Measurements from ENCODE around the gene SHC2.
"Not testable (repeated sequence)": the region's sequence is repeated elsewhere in the genome, so short reads cannot be mapped to it uniquely, and the experiment has no call there.

SHC2 gene

DNA sequence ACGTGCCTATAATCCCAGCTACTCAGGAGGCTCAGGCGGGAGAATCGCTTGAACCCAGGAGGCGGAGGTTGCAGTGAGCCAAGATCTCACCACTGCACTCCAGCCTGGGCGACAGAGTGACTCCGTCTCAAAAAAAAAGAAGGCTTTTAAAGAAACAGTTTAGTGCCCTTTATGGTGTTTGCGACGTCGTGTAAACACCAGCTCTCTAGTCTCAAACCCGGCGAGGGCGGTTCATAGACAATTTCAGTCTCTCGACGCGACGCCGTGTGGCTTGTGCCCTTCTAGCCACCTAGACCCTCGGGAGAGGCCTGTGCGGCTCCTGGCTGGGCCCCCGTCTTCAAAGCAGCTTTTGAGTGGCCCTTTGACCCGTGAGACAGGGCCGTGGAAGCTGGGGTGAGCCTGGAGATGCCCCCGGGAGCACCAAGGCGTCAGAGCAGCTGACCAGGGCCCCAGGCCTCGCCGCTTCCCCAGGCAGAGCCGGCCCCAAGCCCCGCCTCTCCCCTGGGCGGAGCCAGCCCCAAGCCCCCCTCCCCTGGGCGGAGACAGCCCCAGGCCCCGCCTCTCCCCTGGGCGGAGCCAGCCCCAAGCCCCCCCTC is 30.4 kb upstream of the SHC2 start:
- no peak for DNase-seq

DNA sequence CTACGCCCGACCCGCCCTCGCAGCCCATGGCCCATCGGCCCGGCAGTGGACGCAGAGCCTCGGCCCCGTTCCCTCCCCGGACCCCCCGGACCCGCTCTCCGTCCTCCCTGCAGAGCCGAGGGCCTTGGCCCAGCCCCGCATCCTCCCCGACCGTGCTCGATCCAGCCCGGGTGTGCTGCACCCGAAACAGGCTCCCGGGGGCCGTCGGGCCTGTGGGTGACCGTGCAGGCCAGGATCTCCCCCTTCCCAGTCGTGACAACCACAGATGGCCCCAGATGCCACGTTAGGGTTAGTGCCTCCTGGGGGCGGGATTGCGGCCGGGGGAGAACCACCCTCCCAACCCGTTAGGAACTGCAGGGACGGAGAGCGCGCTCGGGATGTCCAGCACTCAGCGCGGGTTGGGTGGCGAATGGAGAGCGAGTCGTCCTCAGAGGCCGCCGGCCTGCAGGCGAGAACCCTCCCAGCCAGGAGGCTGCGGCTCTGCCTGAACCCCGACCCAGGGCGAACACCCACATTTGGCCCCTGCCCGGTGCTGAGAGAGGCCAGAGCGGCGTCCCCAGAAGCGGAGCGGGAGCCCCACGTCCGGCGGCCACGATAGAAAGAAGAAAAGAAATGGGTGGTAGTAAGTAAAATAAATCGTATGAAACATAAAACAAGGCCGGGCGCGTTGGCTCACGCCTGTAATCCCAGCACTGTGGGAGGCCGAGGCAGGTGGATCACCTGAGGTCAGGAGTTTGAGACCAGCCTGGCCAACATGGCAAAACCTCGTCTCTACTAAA is 28.8 kb upstream of the SHC2 start:
- DNase-seq: peak; percentile 65

DNA sequence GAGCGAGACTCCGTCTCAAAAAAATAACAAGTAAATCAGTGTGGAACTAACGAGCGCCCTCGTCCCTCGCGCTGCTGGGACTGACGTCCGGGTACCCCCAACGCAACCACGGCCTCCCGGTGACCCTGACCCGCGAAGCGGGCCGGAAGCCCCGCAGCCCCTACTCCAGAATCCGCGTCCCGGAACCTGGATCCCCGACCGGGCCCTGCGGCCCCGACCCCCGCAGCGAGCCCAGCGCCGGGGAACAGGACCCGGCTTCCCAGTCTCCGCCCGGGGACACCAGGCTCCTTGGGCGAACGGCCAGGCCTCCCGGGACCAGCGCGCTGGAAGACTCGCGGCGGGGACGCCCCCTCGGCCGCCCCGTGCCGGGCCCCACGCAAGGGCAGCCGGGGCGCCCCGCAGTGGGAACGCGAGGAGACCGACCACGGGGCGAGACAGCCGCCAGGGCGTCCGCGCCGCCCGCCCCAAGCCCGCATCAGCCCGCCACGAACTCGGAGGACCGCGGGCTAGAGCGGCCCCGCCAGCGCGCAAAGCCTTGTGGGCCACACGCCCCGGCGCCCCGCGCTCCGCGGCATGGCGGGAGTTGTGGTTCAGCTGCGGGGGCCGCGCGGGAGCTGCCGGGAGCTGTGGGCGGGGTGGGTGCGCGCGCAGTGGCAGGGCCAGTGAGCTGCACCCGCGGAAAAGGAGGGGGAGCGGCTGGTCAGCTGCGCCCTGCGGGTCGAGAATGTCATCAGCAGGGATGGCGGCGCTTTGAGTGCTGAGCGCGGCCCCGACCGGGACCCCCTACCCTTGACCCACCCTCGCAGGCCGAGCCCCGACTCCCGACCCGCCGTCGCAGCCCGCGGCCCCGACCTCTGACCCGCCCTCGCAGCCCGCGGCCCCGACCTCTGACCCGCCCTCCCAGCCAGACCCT is 27.9 kb upstream of the SHC2 start:
- DNase-seq: peak; percentile 97

DNA sequence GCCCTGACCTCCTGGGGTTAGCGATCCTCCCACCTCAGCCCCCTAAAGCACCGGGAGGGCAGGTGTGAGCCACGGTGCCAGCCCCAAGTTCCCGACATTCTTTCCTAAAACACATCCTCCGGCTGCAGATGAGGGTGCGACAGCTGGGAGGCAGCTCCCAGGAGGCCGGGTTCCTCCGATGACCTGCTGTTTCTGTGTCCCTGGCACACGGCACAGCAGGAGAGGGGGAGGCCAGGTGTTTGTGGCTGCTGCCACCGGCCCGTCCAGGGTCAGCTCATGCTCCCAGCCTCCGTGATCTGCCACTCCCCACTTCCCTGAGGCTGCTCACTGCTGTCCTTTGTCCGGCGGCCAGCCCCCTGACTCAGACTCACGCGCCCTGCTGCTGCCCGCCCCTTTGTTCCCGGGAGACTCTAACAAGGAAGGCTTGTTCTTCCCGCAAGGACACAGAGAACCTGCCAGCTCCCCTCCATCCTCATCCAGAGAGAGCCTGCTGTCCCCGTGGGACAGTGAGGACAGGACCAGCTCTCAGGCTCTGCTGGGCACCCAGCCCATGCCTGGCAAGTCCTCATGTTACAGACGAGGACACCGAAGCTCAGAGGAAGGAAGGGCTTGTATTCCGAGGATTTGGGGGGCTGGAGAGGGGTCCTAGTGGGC is 24.9 kb upstream of the SHC2 start:
- no peak for DNase-seq

DNA sequence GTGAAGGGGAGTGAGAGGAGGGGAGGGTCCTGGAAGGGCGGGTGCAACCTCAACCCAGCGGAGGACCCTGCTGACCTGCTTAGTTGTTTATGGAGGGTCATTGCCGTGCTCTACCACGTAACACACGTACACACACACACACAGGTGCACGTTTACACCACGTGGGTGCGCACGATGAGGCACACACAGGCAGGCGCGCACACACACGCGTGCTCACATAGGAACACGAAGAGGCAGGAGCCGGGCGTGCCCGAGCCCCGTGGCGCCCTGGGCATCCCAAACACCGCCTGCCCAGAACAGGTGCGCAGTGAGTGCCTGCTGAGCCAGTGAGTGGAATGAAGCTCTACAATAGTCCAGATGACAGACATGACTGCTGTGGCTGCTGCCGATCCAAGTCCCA is 24.2 kb upstream of the SHC2 start:
- DNase-seq: no peak

DNA sequence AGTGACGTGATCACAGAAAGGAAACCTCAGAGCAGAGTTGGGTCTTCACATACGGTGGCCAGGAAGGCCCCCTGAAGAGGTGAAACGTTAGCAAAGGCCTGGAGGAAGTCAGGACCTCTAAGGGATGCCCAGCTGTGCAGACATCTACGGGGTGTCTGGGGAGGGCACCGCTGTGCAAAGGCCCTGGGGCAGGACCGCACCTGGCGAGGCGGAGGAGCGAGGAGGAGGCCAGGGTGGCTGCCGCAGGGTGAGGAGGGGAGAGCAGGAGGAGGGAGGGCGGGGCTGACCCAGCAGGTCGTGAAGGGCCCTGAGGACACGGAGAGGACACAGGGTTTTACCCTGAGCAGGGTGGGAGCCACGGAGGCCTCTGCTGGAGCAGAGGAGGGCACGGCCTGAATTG is 23.7 kb upstream of the SHC2 start:
- no peak for DNase-seq

DNA sequence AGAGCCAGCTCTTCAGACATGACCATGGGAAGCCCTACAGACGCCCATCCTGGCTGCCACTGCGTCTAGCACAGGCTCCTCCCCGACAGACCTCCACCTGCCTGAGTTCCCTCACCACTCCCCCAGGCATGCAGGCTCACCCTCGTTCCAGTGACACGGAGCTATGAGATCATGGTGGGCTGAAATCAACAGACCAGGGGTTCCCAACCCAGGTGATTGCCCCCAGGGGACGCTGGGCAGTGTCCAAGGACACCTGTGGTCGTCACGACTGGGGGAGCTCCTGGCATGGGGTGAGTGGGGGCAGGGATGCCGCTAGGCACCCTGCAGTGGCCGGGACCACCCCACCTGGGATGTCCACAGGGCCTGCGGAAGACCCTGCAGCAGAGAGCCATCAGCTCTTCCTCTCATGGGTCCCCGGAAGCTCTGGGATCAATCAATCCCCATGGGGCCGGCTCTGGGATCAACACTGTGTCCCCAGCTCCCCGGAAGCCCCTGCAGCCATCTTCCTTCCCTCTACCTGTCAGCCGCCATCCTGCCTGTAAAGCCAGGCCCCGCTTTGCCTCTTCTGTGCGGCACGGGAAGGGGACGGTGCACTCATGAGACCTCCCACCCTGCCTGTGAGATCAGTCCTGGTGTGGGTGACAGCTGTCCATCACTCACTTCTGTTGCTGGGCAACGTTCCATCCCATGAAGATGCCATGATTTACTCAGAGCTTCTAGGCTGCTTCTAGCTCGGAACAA is 22.7 kb upstream of the SHC2 start:
- no peak for DNase-seq

DNA sequence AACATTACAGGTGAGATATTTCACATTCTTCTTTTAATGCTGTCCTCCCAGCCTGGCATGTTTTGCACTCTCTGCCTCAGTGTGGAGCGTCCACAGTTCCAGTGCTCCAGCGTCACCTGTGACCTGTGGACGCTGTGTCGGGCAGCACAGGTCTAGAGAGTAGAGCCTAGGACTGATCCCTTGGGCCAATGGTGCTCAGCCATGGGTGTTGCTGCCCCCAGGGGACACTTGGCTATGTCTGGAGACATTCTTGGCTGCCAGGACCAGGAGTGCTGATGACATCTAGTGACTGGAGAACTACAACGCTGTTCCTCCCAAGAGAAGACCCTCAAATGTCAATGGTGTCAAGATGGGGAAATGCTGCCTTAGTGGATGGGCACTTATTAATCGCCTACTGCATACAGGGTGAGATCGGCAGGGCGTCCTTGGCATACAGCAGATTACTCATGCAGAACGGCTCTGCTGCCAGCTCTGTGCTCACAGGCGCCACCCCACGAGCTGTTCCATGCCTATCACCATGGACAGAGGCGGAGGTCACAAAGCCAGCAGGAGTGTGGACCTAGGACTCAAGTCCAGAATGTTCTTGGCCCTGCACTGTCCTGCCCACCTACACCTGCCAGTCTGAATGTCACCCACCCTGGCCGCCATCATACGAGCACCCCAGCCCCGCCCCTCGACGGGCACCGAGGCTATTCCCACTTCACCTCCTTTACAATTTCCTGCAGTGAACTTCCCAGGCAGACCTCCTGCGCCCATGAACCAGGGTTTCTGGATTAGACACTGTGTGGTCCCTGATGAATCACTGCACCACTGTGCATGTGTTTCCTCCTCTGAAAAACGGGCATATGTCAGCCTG is 21.6 kb upstream of the SHC2 start:
- DNase-seq: no peak

DNA sequence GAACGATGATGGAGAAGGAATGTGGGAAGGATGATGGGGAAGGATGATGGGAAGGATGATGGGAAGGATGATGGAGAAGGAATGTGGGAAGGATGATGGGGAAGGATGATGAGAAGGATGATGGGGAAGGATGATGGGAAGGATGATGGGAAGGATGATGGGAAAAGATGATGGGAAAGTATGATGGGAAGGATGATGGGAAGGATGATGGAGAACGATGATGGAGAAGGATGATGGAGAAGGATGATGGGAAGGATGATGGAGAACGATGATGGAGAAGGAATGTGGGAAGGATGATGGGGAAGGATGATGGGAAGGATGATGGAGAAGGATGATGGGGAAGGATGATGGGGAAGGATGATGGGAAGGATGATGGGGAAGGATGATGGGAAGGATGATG is 20.3 kb upstream of the SHC2 start:
- DNase-seq: not testable (repeated sequence)

DNA sequence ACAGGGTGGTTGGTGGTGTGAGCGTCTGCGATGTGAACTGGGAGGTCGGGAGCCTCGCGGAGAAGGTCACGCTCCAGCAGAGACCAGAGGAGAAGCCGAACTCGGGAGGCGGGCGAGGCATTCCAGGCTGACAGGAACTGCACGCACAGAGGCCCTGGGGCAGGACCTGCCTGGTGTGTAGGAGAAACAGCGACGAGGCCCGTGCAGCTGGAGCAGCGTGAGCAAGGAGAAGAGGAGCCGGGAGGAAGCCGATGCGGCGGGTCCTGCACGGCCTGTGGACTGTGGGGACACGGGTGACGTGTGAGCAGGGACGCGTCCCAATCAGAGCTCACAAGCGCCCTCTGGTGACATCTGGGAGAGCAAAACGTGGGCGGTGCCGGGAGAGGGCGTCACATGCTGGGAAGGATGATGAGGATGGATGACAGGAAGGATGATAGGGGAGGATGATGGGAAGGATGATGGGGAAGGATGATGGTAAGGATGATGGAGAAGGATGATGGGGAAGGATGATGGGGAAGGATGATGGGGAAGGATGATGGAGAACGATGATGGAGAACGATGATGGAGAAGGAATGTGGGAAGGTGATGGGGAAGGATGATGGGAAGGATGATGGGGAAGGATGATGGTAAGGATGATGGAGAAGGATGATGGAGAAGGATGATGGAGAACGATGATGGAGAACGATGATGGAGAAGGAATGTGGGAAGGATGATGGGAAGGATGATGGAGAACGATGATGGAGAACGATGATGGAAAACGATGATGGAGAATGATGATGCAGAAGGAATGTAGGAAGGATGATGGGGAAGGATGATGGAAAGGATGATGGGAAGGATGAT is 19.4 kb upstream of the SHC2 start:
- peak; percentile 81 for DNase-seq

DNA sequence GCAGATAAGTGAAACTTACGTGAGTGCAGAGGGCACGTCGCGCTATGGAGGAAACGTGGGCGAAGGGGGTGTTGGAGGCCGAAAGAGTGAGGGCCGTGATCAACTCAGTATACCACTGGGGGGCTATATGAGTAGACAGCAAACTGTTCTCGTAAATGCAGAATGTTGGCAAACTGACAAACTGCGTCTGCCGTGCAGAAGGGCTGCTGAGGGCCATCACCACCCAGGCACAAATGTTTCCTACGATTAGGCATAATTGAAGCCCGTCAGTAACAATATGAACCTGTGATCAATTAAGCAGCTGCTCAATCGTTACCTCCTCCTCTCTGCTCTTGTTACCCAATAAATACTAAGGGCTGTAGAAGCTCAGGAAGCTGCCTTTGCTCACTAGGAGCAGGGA is 18.1 kb upstream of the SHC2 start:
- no peak for DNase-seq

DNA sequence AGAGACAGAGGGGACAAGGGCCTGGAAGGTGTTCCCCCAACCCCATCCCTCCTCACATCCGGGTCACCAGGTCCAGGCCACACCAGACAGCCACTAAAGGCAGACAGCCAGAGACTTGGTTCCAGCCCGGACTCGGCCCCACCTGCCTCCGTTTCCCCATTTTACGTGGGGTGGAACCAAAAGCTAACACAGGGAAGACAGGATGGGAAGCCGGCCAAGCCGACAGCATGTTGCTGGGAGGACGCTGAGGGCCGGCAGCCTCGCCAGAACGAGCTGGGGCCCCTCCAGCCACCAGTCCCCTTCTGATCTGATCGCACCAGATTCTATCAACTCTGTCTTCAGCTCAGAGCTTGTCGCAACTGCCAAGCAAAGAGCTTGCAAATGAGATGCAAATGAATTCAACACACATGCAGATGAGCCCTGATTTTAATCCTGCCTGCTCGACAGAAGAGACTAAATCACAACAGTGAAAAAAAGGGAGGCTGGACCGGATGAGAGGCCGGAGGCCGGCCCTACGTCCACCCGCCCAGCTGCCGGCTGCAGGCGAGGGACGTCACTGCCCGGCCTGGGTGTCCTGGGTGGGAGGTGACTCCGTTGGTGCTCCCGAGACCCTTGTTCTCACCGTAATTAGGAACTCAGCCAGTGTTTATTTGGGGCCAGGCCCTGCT is 17.5 kb upstream of the SHC2 start:
- DNase-seq: no peak

DNA sequence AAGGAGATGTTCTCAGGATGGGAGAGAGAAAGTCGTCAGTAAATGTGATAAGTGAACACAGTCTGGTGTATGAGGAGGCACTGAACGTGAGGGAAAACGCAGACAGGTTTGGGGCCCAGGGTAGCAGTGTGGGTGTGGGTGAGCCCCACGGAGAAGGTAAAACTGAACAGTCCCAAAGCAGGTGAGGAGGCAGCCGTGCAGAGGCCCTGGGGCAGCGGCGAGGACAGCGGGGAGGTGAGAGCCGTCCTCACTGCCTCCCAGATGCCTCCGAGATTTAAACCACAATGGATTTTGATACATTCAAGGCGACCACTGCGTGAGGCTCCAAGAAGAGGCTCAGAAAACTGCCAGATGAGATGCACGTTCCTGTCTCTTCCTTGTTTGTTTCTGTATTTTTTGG is 14.5 kb upstream of the SHC2 start:
- DNase-seq: no peak

DNA sequence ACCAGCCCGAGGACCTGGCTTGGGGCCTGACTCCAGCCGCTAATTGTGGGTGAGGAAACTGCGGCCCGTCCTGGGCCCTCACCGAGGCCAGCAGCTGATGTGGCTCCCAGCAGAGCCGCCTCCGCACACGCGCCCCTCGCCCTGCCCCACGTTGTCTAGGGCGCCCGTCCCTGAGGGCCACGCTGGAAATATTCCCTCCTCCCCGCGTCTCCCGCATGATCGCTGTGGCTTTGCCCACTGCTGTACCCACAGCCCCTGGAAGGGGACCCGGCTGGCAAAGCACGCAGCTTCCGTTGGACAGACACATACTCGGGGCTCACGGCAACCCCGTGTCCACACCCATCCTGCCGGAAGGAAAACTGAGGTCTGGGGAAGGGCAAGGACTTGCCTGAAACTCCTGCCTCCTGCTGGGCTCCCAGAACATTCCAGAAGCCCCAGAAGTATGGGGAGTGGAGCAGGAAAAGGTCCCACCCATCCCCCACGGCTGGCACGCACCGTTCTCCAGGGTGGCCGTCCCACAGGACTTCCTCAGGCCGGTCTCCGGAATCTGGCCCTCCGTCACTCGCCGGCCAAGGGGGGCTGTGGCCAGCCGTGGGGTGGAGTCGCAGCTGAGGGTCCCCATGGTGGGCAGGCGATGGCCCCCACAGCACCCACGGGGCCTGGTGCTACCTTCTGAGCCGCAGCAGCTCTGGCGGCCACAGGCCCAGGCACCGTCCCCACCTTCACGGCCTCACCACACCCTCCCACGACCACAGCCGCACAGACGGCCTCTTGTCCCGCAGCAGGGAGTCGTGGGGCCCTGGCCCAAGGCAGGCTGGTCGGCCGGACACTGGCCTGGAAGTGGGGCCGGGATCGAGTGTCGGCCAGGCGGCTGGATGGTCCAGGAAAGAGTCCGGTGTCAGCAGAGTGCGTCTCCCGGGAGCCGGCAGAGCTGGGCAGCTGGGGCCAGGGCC is 13.6 kb upstream of the SHC2 start:
- no peak for DNase-seq

DNA sequence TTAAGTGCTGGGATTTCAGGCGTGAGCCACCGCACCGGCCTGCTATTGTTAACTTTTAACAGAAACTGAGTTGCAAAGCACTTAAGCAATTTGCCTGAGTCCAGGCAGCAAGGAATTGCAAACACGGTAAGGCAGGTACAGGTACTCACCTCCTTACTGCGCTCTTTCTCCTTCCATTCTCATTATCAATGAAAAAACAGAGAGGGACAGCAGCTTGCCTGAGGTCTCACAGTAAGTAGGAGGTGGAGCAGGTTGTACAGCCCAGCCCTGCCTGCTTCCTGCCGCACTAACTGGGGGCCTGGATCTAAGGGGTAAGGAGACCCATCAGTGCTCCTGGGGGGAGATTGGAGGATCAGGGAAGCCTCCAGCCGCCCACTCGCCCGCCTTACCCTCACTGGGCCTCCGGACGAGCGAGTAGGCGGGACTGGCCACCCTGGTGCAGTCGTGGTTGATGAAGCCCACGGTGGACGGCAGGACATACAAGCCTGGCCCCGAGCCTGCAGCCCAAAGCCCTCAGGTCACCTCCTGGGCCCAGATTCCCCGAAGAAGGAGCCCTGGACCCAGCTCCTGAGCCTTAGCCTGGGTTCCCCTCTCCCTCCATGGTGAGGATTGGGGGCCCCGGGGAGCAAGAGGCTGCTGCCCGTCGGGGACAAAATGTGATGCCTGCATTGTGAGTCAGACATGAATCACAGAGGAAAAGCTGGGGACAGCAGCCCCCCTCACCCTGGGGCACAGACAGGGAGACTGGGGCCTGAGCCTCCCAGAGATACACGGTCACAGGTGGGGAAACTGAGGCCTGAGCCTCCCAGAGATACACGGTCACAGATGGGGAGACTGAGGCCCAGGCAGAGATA is 11.4 kb upstream of the SHC2 start:
- no peak for DNase-seq

DNA sequence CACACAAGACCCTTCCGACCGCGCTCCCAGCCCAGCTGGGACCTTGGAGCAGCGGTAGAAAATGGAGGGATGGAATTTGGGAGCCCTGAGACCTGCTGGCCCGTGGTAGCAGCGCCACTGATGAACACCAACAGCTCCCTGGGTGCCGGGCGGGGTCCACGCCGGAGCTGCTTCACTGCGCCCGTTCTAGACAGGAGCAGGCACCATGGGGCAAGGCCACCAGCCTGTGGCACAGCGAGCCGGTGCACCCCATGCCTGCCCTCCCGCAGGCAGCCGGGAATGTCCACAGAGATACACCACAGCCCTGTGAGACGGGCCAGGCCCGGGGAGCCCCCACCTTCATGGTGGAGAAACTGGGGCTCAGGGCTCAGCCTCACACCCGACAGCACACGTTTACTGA is 9.9 kb upstream of the SHC2 start:
- no peak for DNase-seq

DNA sequence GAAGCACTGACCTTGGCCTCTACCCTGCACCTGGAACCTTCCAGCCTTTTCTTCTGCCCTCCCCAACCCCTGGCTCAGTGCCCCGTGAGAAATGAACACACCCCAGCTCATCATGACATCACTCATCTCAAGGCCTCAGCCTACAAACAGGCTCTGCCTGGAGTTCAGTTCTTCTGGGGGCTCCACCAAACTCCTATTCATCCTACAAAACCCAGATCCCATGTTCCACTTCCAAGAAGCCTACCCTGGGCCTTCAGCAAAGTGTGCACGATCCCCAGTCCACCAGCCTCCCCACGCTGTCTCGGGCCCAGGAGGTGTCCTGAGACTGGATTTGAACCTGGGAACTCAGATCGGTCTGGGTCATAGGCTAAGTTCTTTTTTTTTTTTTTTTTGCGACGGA is 9.0 kb upstream of the SHC2 start:
- no peak for DNase-seq

Measured in right forelimb (tissue), 1 donor.